H9 (cell line): Measurements from ENCODE around the gene ZC3H10. TPM values are rescaled to one million over a fixed set of nuclear protein-coding genes. Genes with fewer than 3 reads are reported as not detected.

ENCODE experiments used
- DNase-seq: peaks from one replicate; pipeline ENCODE4 v3.0.0-alpha.2; 2017
- H2AFZ ChIP-seq: one replicate; pipeline ENCODE4 v1.6.1; 2013; ENCODE audit warnings: mild to moderate bottlenecking, low read length, control low read depth, moderate library complexity
- H2AK5ac ChIP-seq: 2 replicates; pipeline ENCODE4 v1.6.1; 2013; ENCODE audit warnings: low read length, control low read depth, mixed read lengths; ENCODE audit not compliant: insufficient read length
- H2BK120ac ChIP-seq: one replicate; pipeline ENCODE4 v1.6.1; 2013; ENCODE audit warnings: low read depth, mild to moderate bottlenecking, low read length, control low read depth, inconsistent platforms; ENCODE audit not compliant: poor library complexity, severe bottlenecking
- H2BK12ac ChIP-seq: 2 replicates; pipeline ENCODE4 v1.6.1; 2013; ENCODE audit warnings: low read length, control low read depth, mixed read lengths, low read depth; ENCODE audit not compliant: insufficient read length
- H2BK15ac ChIP-seq: 2 replicates; pipeline ENCODE4 v1.6.1; 2013; ENCODE audit warnings: low read depth, low read length, control low read depth
- H2BK20ac ChIP-seq: one replicate; pipeline ENCODE4 v1.6.1; 2013; ENCODE audit warnings: low read depth, mild to moderate bottlenecking, low read length, control low read depth, inconsistent platforms; ENCODE audit not compliant: poor library complexity, severe bottlenecking
- H2BK5ac ChIP-seq: 2 replicates; pipeline ENCODE4 v1.6.1; 2013; ENCODE audit warnings: low read length, control low read depth, mixed read lengths; ENCODE audit not compliant: insufficient read length
- H3K14ac ChIP-seq: 2 replicates; pipeline ENCODE4 v1.6.1; 2013; ENCODE audit warnings: low read length, control low read depth; ENCODE audit not compliant: insufficient read depth
- H3K18ac ChIP-seq: 2 replicates; pipeline ENCODE4 v1.6.1; 2013; ENCODE audit warnings: low read depth, mild to moderate bottlenecking, mixed read lengths, low read length, control low read depth; ENCODE audit not compliant: insufficient read length
- H3K23ac ChIP-seq: 2 replicates; pipeline ENCODE4 v1.6.1; 2013; ENCODE audit warnings: low read length, control low read depth, mixed read lengths, low read depth; ENCODE audit not compliant: insufficient read length
- H3K23me2 ChIP-seq: 2 replicates; pipeline ENCODE4 v1.6.1; 2013; ENCODE audit warnings: low read depth, mild to moderate bottlenecking, mixed read lengths, low read length, control low read depth; ENCODE audit not compliant: insufficient read length, poor library complexity, severe bottlenecking
- H3K27ac ChIP-seq: 2 replicates; pipeline ENCODE4 v1.5.1; 2013; ENCODE audit warnings: low read length, control low read depth, mixed read lengths, low read depth; ENCODE audit not compliant: insufficient read length
- H3K27me3 ChIP-seq: 2 replicates; pipeline ENCODE4 v1.6.1; 2013; ENCODE audit warnings: low read length, control low read depth, inconsistent platforms; ENCODE audit not compliant: insufficient read depth
- H3K4ac ChIP-seq: 2 replicates; pipeline ENCODE4 v1.6.1; 2013; ENCODE audit warnings: low read depth, mild to moderate bottlenecking, control low read depth, inconsistent platforms, low read length, moderate library complexity
- H3K4me1 ChIP-seq: 2 replicates; pipeline ENCODE4 v1.6.1; 2013; ENCODE audit warnings: low read length, control low read depth, inconsistent platforms; ENCODE audit not compliant: insufficient read depth
- H3K4me2 ChIP-seq: 2 replicates; pipeline ENCODE4 v1.6.1; 2013; ENCODE audit warnings: low read length, control low read depth, mixed read lengths; ENCODE audit not compliant: insufficient read length, insufficient read depth
- H3K56ac ChIP-seq: 2 replicates; pipeline ENCODE4 v1.6.1; 2013; ENCODE audit warnings: low read depth, mild to moderate bottlenecking, mixed read lengths, low read length, control low read depth; ENCODE audit not compliant: insufficient read length
- H3K79me1 ChIP-seq: 2 replicates; pipeline ENCODE4 v1.6.1; 2013; ENCODE audit warnings: low read depth, mild to moderate bottlenecking, moderate library complexity, low read length, control low read depth, inconsistent platforms; ENCODE audit not compliant: insufficient read depth, poor library complexity, severe bottlenecking
- H3K79me2 ChIP-seq: 2 replicates; pipeline ENCODE4 v1.6.1; 2013; ENCODE audit warnings: low read length, control low read depth, inconsistent platforms; ENCODE audit not compliant: insufficient read depth
- H3K9ac ChIP-seq: 2 replicates; pipeline ENCODE4 v1.6.1; 2013; ENCODE audit warnings: low read length, control low read depth, mixed read lengths; ENCODE audit not compliant: insufficient read length; ENCODE audit errors: extremely low read depth
- H3K9me3 ChIP-seq: one replicate; pipeline ENCODE4 v1.6.1; 2013; ENCODE audit warnings: low read depth, low read length, inconsistent platforms; ENCODE audit not compliant: control insufficient read depth
- H3T11ph ChIP-seq: one replicate; pipeline ENCODE4 v1.6.1; 2013; ENCODE audit warnings: mild to moderate bottlenecking, low read length, control low read depth, inconsistent platforms
- H4K20me1 ChIP-seq: one replicate; pipeline ENCODE4 v1.6.1; 2013; ENCODE audit not compliant: control insufficient read depth, insufficient read length, insufficient read depth
- H4K5ac ChIP-seq: 2 replicates; pipeline ENCODE4 v1.6.1; 2013; ENCODE audit warnings: low read depth, mild to moderate bottlenecking, mixed read lengths, low read length, control low read depth; ENCODE audit not compliant: insufficient read length
- H4K8ac ChIP-seq: replicated peaks from 2 replicates; pipeline ENCODE4 v1.6.1; 2013; ENCODE audit warnings: low read length, control low read depth, mixed read lengths, low read depth; ENCODE audit not compliant: insufficient read length
- H4K91ac ChIP-seq: 2 replicates; pipeline ENCODE4 v1.6.1; 2013; ENCODE audit warnings: low read depth, mild to moderate bottlenecking, moderate library complexity, mixed read lengths, low read length, control low read depth; ENCODE audit not compliant: insufficient read length
- H3K27ac Mint-ChIP-seq, 3 experiments: 2 replicates in 2 of 3; 3 replicates in 1 of 3; pipeline ENCODE4 v1.8.0; 2020 to 2021; ENCODE audit warnings: mixed read lengths in 3 of 3, mild to moderate bottlenecking in 1 of 3, moderate library complexity in 1 of 3
- H3K27me3 Mint-ChIP-seq: 2 replicates; pipeline ENCODE4 v1.8.0; 2021; ENCODE audit warnings: low read depth, mild to moderate bottlenecking, moderate library complexity, mixed read lengths
- H3K36me3 Mint-ChIP-seq, 3 experiments: 2 replicates in 2 of 3; 3 replicates in 1 of 3; pipeline ENCODE4 v1.8.0; 2020 to 2021; ENCODE audit warnings: low read depth in 3 of 3, mixed read lengths in 3 of 3; ENCODE audit not compliant: insufficient read depth in 1 of 3
- H3K4me1 Mint-ChIP-seq, 2 experiments: 2 replicates each; pipeline ENCODE4 v1.8.0; 2020; ENCODE audit warnings: mixed read lengths in 2 of 2
- H3K4me3 Mint-ChIP-seq, 2 experiments: 2 replicates in 1 of 2; 3 replicates in 1 of 2; pipeline ENCODE4 v1.8.0; 2020 to 2021; ENCODE audit warnings: mild to moderate bottlenecking in 2 of 2, mixed read lengths in 2 of 2, moderate library complexity in 1 of 2
- H3K9me3 Mint-ChIP-seq, 2 experiments: 2 replicates in 1 of 2; 3 replicates in 1 of 2; pipeline ENCODE4 v1.8.0; 2020; ENCODE audit warnings: mild to moderate bottlenecking in 2 of 2, mixed read lengths in 2 of 2, moderate library complexity in 1 of 2
- CTCF ChIP-seq: fragments of 200-600 bp; sonication (generic); conservative IDR thresholded peaks from 3 replicates; pipeline ENCODE4 v1.8.0; 2021; ENCODE audit warnings: antibody characterized with exemption, mild to moderate bottlenecking
- WGBS: extraction: QIAGEN DNeasy Blood & Tissue Kit; methylation state at CpG from one replicate; pipeline ENCODE4 v1.1.7; 2013; ENCODE audit warnings: missing lambda C conversion rate, low lambda C conversion rate, mixed read lengths; ENCODE audit not compliant: insufficient read length; ENCODE audit errors: extremely low coverage; 5-methylcytosine and 5-hydroxymethylcytosine counted together
- total RNA-seq: library from RNA; stranded (reverse); gene quantifications from 2 replicates; pipeline ENCODE4 v1.2.1, GENCODE V29; 2021

The ZC3H10 gene
- total RNA-seq, 1 experiment from 2014 or later: 9.4 TPM

- no peak overlapping the region for H2BK12ac ChIP-seq
- H2BK20ac ChIP-seq: no peak overlapping the region
- no peak overlapping the region for H2BK15ac ChIP-seq
- no peak overlapping the region for H2BK120ac ChIP-seq
- H3K4me2 ChIP-seq: peak overlapping the region; percentile 81
- H3K18ac ChIP-seq: no peak overlapping the region
- no peaks in the 10 kb centered on the region for H3K27me3 ChIP-seq
- H3K79me1 ChIP-seq: no peaks in the 10 kb centered on the region
- H3K27ac ChIP-seq: no peak overlapping the region
- no peak overlapping the region for H3K23ac ChIP-seq
- Mint-ChIP-seq H3K27me3 (no peaks in the 10 kb centered on the region; the same call in 1 of the 2 replicates), H3K27ac (peak overlapping the region in 1 of 3 experiments; percentile 100; a peak in 3 of 7 replicates), H3K4me1 (peaks cover 22 to 27% of the 10 kb centered on the region in 2 experiments), H3K9me3 (peaks cover 0 to 3% of the 10 kb centered on the region in 2 experiments; a peak in 1 of 5 replicates), H3K4me3 (peak overlapping the region; percentile 95 to 100), H3K36me3 (peaks cover 42 to 84% (median 68%) of the 10 kb centered on the region in 3 experiments)
- H3K14ac ChIP-seq: no peak overlapping the region
- no peaks in the 10 kb centered on the region for H3K9me3 ChIP-seq
- no peak overlapping the region for H4K5ac ChIP-seq
- H4K91ac ChIP-seq: no peak overlapping the region
- no CpG with 5 or more reads among the region's 2 CpGs for WGBS
- H3K9ac ChIP-seq: peak overlapping the region; percentile 78
- no peak overlapping the region for H3T11ph ChIP-seq
- H3K4ac ChIP-seq: no peak overlapping the region
- H3K23me2 ChIP-seq: peaks cover 8% of the 10 kb centered on the region
- no peak overlapping the region for H2BK5ac ChIP-seq
- DNase-seq: no peak
- H3K56ac ChIP-seq: no peak overlapping the region
- H4K20me1 ChIP-seq: no peaks in the 10 kb centered on the region
- no peak overlapping the region for H2AFZ ChIP-seq
- no peak for TF ChIP-seq CTCF
- H4K8ac ChIP-seq: no peak overlapping the region
- peaks cover 17% of the 10 kb centered on the region; the same call in 1 of the 2 replicates for H3K79me2 ChIP-seq
- H3K4me1 ChIP-seq: peaks cover 8% of the 10 kb centered on the region; the same call in 1 of the 2 replicates
- no peak overlapping the region for H2AK5ac ChIP-seq
Observed at GRCh38 chr12:56105609-56105902, 12.5 kb upstream of the ZC3H10 start.
